Measurements from ENCODE around the gene TESK1. TPM values are rescaled to one million over a fixed set of nuclear protein-coding genes. Genes with fewer than 3 reads are reported as not detected.
A peak's percentile ranks its signal among the peaks of the same experiment; 100 is the strongest.
"Not testable (repeated sequence)": the region's sequence is repeated elsewhere in the genome, so short reads cannot be mapped to it uniquely, and the experiment has no call there.

TESK1 gene
- total and polyA plus RNA-seq, 5 donors from 2014 or later, result 3.9 to 24.5 (median 4.6) TPM

DNA sequence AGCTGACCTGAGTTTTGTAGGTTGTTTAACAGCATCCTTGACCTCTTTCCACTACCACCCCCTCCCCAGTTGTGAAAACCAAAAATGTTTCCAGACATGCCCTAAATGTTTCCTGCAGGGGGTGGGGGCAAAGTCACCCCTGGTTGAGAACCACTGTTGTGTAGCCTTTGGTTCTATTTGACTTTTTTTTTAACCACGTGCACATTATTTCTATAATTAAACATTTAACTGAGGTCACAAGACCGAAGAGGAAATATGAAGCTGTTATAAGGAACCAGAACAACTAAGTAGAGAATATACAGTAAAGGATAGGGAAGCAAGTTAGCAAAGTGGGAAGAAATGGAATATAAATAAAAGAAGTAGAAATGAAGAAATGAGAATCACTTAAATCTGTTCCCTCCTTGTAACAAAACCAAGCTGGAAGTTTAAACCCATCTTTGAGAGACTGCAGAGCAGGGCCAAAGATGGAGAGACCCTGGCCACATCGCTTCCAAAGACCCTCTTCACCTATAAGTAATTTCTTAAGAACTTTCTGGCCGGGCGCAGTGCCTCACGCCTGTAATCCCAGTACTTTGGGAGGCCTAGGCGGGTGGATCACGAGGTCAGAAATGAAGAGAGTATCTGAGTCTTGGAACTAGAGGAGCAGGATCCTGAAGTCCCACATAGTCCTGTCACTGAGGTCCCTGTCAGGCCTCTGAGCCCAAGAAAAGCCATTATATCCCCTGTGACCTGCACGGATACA is 31.2 kb downstream of the TESK1 start:
- Histone ChIP-seq H3K4me1 (ENCODE audit: control insufficient read depth, insufficient read depth, low read length, poor library complexity, severe bottlenecking) (peaks cover 11% of the 10 kb centered on the region), H3K27ac (ENCODE audit: insufficient read depth, low read length, poor library complexity, severe bottlenecking) (no peak overlapping the region), H3K36me3 (ENCODE audit: control insufficient read depth, insufficient read depth, low read length) (peaks cover 5% of the 10 kb centered on the region), H3K27me3 (ENCODE audit: control insufficient read depth, insufficient read depth, low read length) (no peaks in the 10 kb centered on the region), H3K9me3 (ENCODE audit: control insufficient read depth in 2 of 2, low read length in 2 of 2) (no peaks in the 10 kb centered on the region), H3K4me3 (ENCODE audit: low read depth, low read length) (no peak overlapping the region)
- Mint-ChIP-seq H3K36me3 (peaks cover 4% of the 10 kb centered on the region), H3K4me3 (peak overlapping the region in 2 of 4 donors; percentile 2 to 41), H3K4me1 (peaks cover 10 to 54% (median 27%) of the 10 kb centered on the region in 4 donors), H3K27ac (peak overlapping the region; percentile 63 to 76 (median 74)), H3K9me3 (peaks cover 0 to 2% (median 0%) of the 10 kb centered on the region in 7 donors), H3K27me3 (no peaks in the 10 kb centered on the region)
- ATAC-seq (ENCODE audit: low read depth in 2 of 2) (no peak), DNase-seq (no peak)

DNA sequence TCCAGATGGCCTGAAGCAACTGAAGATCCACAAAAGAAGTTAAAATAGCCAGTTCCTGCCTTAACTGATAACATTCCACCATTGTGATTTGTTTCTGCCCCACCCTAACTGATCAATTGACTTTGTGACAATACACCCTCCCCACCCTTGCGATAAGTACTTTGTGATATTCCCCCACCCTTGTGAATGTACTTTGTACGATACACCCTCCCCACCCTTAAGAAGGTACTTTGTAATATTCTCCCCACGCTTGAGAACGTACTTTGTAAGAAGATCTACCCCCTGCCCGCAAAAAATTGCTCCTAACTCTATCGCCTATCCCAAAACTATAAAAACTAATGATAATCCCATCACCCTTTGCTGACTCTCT is 31.8 kb downstream of the TESK1 start:
- not testable (repeated sequence) for H3K36me3 Mint-ChIP-seq; H3K27me3 ChIP-seq (ENCODE audit: control insufficient read depth, insufficient read depth, low read length); ATAC-seq (ENCODE audit: low read depth in 2 of 2); H3K9me3 ChIP-seq (ENCODE audit: control insufficient read depth in 2 of 2, low read length in 2 of 2); H3K4me3 ChIP-seq (ENCODE audit: low read depth, low read length); H3K27ac ChIP-seq (ENCODE audit: insufficient read depth, low read length, poor library complexity, severe bottlenecking); H3K9me3 Mint-ChIP-seq; H3K27me3 Mint-ChIP-seq; H3K36me3 ChIP-seq (ENCODE audit: control insufficient read depth, insufficient read depth, low read length); H3K4me3 Mint-ChIP-seq; DNase-seq
- H3K4me1 ChIP-seq (ENCODE audit: control insufficient read depth, insufficient read depth, low read length, poor library complexity, severe bottlenecking), result peaks cover 11% of the 10 kb centered on the region
- Mint-ChIP-seq H3K4me1 (peaks cover 10 to 54% (median 29%) of the 10 kb centered on the region in 4 donors), H3K27ac (peak overlapping the region in 1 of 3 donors; percentile 17)

DNA sequence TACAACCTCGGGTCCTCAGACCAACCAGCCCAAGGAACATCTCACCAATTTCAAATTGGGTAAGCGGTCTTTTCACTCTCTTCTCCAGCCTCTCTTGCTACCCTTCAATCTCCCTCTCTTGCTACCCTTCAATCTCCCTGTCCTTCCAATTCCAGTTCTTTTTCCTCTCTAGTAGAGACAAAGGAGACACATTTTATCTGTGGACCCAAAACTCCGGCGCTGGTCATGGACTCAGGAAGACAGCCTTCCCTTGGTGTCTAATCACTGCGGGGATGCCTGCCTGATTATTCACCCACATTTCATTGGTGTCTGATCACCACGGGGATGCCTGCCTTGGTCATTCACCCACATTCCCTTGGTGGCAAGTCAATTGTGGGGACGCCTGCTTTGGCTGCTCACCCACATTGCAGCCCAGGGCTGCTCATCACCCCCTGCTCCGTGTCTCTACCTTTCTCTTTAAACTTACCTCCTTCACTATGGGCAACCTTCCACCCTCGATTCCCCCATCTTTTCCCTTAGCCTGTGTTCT is 32.4 kb downstream of the TESK1 start:
- H3K4me3 ChIP-seq (ENCODE audit: low read depth, low read length); H3K9me3 ChIP-seq (ENCODE audit: control insufficient read depth in 2 of 2, low read length in 2 of 2); H3K27me3 Mint-ChIP-seq; ATAC-seq (ENCODE audit: low read depth in 2 of 2); DNase-seq; H3K27me3 ChIP-seq (ENCODE audit: control insufficient read depth, insufficient read depth, low read length); H3K27ac ChIP-seq (ENCODE audit: insufficient read depth, low read length, poor library complexity, severe bottlenecking); H3K36me3 ChIP-seq (ENCODE audit: control insufficient read depth, insufficient read depth, low read length); H3K4me3 Mint-ChIP-seq; H3K9me3 Mint-ChIP-seq; H3K36me3 Mint-ChIP-seq: not testable (repeated sequence)
- Mint-ChIP-seq H3K27ac (peak overlapping the region; percentile 77 to 88 (median 78)), H3K4me1 (peaks cover 10 to 54% (median 29%) of the 10 kb centered on the region in 4 donors)
- H3K4me1 ChIP-seq (ENCODE audit: control insufficient read depth, insufficient read depth, low read length, poor library complexity, severe bottlenecking), result peaks cover 11% of the 10 kb centered on the region

DNA sequence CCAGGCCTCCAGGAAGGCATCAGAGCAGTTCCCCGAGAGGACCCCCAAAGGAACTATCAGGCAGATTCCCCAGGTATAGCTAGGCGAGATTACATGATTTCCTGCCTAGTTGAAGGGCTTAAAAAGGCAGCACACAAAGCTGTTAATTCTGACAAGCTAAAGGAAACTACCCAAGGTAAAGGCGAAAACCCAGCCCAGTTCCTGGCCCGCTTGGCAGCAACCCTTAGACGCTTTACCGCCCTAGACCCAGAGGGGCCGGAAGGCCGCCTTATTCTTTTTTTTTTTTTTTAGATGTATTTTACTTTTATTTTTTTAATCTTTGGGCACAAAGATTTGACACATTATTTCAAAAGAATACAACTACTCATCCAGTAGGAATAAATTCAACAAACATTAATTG is 33.7 kb downstream of the TESK1 start:
- H3K27ac Mint-ChIP-seq, result peak overlapping the region in 1 of 3 donors; percentile 77
- ATAC-seq (ENCODE audit: low read depth in 2 of 2) (peak; percentile 57 to 69), DNase-seq (peak in 1 of 3 donors; percentile 84)
- H3K27me3 Mint-ChIP-seq; H3K4me3 ChIP-seq (ENCODE audit: low read depth, low read length); H3K36me3 ChIP-seq (ENCODE audit: control insufficient read depth, insufficient read depth, low read length); H3K36me3 Mint-ChIP-seq; H3K27me3 ChIP-seq (ENCODE audit: control insufficient read depth, insufficient read depth, low read length); H3K9me3 Mint-ChIP-seq; H3K9me3 ChIP-seq (ENCODE audit: control insufficient read depth in 2 of 2, low read length in 2 of 2): not testable (repeated sequence)
- Histone ChIP-seq H3K4me1 (ENCODE audit: control insufficient read depth, insufficient read depth, low read length, poor library complexity, severe bottlenecking) (peaks cover 11% of the 10 kb centered on the region), H3K27ac (ENCODE audit: insufficient read depth, low read length, poor library complexity, severe bottlenecking) (peak overlapping the region; percentile 55)
- H3K4me1 Mint-ChIP-seq, result peaks cover 10 to 60% (median 32%) of the 10 kb centered on the region in 4 donors
- H3K4me3 Mint-ChIP-seq, result peak overlapping the region in 3 of 4 donors; percentile 47 to 69 (median 64)

DNA sequence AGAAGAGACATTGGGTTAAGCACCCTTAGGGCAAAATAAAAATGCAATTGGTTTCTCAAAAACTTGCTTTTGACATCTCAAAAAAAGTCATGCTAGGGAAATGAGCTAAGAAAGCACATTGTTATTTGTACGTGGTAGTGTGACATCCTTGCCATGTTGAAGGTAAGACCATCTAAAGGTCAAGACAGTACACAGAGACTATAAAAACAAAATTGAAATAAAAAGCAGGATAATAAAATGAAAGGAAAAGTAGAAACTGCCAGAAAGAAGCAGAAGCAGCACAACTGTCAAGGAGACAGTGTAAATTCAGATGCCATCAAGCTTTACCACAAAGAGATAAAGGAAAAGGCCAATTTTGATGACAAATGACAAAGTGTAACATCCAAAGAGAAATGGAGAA is 34.2 kb downstream of the TESK1 start:
- peak in 1 of 2 donors; percentile 14 for ATAC-seq (ENCODE audit: low read depth in 2 of 2)
- not testable (repeated sequence) for H3K27me3 ChIP-seq (ENCODE audit: control insufficient read depth, insufficient read depth, low read length); H3K4me3 ChIP-seq (ENCODE audit: low read depth, low read length); H3K27me3 Mint-ChIP-seq; H3K36me3 Mint-ChIP-seq; H3K9me3 Mint-ChIP-seq; H3K36me3 ChIP-seq (ENCODE audit: control insufficient read depth, insufficient read depth, low read length); H3K9me3 ChIP-seq (ENCODE audit: control insufficient read depth in 2 of 2, low read length in 2 of 2)
- Mint-ChIP-seq H3K27ac (peak overlapping the region in 2 of 3 donors; percentile 75 to 77), H3K4me3 (peak overlapping the region in 2 of 4 donors; percentile 46 to 67), H3K4me1 (peaks cover 10 to 60% (median 33%) of the 10 kb centered on the region in 4 donors)
- H3K27ac ChIP-seq (ENCODE audit: insufficient read depth, low read length, poor library complexity, severe bottlenecking), result peak overlapping the region; percentile 55
- H3K4me1 ChIP-seq (ENCODE audit: control insufficient read depth, insufficient read depth, low read length, poor library complexity, severe bottlenecking), result peaks cover 11% of the 10 kb centered on the region
- DNase-seq, result peak in 1 of 3 donors; percentile 36

DNA sequence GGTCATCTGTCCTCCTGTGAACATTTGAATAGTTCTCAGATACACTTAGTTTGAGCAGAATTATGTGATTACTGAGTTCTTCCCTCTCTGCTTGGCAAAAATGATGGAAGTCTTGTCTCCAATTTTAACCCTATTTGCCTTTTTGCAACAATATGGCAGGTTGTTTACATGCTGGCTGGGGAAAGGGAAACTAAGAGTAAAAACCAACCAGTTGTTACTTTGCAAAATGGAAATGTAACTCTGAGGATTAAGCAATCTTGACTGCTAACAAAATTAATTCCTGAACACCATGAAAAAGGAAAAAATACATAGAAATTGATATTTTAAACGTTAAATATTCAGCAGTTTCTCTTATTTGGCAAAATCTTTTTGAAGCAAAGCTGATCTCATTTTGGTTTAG is 34.6 kb downstream of the TESK1 start:
- ATAC-seq (ENCODE audit: low read depth in 2 of 2) (no peak), DNase-seq (no peak)
- Mint-ChIP-seq H3K36me3 (peaks cover 4% of the 10 kb centered on the region), H3K4me1 (peaks cover 12 to 62% (median 37%) of the 10 kb centered on the region in 4 donors), H3K9me3 (no peaks in the 10 kb centered on the region), H3K4me3 (peak overlapping the region in 1 of 4 donors; percentile 67), H3K27ac (peak overlapping the region; percentile 45 to 77 (median 63)), H3K27me3 (no peaks in the 10 kb centered on the region)
- Histone ChIP-seq H3K36me3 (ENCODE audit: control insufficient read depth, insufficient read depth, low read length) (peaks cover 5% of the 10 kb centered on the region), H3K27me3 (ENCODE audit: control insufficient read depth, insufficient read depth, low read length) (no peaks in the 10 kb centered on the region), H3K9me3 (ENCODE audit: control insufficient read depth in 2 of 2, low read length in 2 of 2) (no peaks in the 10 kb centered on the region), H3K4me3 (ENCODE audit: low read depth, low read length) (peak overlapping the region; percentile 23), H3K4me1 (ENCODE audit: control insufficient read depth, insufficient read depth, low read length, poor library complexity, severe bottlenecking) (peaks cover 14% of the 10 kb centered on the region), H3K27ac (ENCODE audit: insufficient read depth, low read length, poor library complexity, severe bottlenecking) (peak overlapping the region; percentile 55)

DNA sequence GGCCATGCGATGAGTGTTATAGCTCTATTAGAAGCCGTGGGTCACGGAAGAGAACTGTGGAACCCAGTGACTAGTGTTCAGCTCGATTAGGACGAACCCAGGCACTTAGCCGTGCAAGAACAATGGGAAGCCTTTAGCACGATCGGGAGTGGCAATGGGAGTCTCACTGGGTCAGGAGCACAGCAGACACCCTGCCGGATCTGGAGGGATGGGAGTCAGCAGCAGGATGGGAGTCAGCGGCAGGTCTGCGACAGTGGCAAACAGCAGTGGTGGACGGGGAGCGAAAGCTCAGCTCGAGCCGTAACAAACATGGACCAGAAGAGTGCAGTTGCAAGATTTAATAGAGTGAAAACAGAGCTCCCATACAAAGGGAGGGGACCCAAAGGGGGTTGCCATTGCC is 35.4 kb downstream of the TESK1 start:
- H3K4me1 ChIP-seq (ENCODE audit: control insufficient read depth, insufficient read depth, low read length, poor library complexity, severe bottlenecking), result peaks cover 17% of the 10 kb centered on the region

More for the DNA sequence above, 35.4 kb downstream of the TESK1 start:
- ATAC-seq (ENCODE audit: low read depth in 2 of 2); H3K36me3 Mint-ChIP-seq; H3K9me3 ChIP-seq (ENCODE audit: control insufficient read depth in 2 of 2, low read length in 2 of 2); H3K36me3 ChIP-seq (ENCODE audit: control insufficient read depth, insufficient read depth, low read length); H3K4me3 ChIP-seq (ENCODE audit: low read depth, low read length); H3K27me3 ChIP-seq (ENCODE audit: control insufficient read depth, insufficient read depth, low read length); DNase-seq; H3K27ac ChIP-seq (ENCODE audit: insufficient read depth, low read length, poor library complexity, severe bottlenecking); H3K27me3 Mint-ChIP-seq; H3K9me3 Mint-ChIP-seq: not testable (repeated sequence)
- peak overlapping the region in 1 of 4 donors; percentile 60 for H3K4me3 Mint-ChIP-seq
- H3K27ac Mint-ChIP-seq, result peak overlapping the region in 1 of 3 donors; percentile 92
- H3K4me1 Mint-ChIP-seq, result peaks cover 14 to 67% (median 38%) of the 10 kb centered on the region in 4 donors
